HG03097 (cell line): Measurements from ENCODE around the gene NRG4.
"Not testable (repeated sequence)": the region's sequence is repeated elsewhere in the genome, so short reads cannot be mapped to it uniquely, and the experiment has no call there.

Experiments
- ATAC-seq: cut with Tn5 transposase; IDR thresholded peaks from one replicate; pipeline ENCODE4 v1.9.1; 2021; ENCODE audit not compliant: unreplicated experiment, low FRiP score

NRG4 gene

DNA sequence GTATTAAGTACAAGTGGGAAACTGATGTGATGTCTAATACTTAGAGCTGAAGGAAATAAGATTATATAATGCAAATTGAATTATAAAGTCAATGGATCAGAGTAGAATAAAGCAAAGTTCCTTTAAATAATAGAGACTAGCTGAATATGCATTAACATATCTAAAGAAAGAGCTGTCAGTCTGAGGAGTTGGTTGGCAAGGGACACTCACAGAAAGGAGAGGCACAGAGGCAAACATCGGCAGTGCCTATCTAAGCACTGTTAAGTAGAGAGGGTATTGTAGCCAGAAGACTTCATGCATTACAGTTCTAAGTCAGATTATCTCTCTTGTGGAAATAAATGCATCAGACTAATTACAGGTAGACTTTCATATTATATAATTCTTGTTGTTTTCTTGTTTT lies 16.6 kb downstream of the NRG4 start:
- no peak for ATAC-seq

DNA sequence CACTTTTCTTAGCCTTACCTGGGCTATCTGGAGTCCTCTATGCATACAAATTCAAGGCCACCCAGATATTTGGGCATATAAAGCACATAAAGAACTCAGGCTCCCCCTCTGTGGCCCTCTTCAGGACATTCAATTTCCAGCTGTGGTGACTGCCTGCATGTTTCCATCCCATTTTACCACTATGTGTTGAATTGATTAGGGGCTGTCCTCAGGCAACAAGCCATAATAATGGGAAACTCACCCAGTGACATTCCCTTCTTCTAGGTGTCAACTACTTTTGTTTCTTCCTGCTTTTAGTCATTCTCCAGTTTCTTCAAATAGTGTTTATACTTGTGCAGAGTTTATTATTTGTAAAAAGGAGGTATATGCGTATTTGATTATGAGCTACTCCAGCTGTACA lies 18.0 kb downstream of the NRG4 start:
- ATAC-seq, result no peak

DNA sequence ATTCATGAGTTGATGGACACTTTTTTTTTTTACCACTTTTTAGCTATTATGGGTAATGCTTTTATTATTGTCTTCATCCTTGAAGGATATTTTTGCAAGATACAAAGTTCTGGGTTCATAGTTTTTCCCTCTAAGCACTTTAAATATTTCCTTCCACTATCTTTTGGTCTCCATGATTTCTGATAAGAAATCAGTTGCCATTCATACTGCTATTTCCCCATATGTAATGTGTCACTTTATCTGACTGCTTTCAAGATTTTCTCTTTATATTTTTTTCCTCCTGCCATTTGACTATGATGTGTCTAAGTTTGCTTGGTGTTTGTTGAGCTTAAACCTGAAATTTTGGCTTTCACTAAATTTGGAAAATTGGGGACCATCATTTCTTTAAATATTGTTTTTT lies 19.3 kb downstream of the NRG4 start:
- no peak for ATAC-seq

DNA sequence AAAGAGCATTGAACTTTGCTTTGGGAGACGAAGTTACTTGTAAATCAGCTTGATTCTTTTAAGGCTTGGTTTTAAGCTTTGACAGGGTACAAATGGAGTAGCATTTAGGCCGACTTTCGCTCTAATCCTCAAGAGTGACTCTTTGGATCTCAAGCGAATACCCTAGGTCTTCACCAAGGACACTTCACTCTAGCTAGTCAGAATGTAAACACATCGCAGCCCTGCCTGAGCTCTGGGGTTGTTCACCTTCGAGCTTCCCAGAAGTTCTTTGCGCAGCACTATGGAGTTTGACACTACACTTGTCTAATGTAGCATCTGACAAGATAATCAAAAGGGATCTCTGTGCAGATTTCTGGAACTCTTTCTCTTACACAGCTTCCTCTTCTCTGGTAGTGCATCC lies 22.3 kb downstream of the NRG4 start:
- no peak for ATAC-seq

DNA sequence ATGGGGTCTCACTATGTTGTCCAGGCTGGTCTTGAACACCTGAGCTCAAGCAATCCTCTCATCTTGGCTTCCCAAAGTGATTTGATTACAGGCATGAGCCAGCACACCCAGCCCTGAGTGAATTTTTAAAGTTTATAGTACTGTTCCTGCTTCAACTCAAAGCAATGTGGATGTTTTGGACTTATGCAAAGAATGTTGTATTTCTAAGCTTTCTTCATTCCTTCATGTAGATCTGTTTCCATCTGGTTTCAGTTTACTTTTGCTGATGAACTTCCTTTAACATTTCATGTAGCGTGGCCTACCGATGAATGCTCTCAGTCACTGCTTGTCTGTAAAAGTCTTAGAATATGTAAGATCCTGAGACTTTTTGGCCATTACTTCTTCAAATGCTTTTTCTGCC lies 23.2 kb downstream of the NRG4 start:
- no peak for ATAC-seq

DNA sequence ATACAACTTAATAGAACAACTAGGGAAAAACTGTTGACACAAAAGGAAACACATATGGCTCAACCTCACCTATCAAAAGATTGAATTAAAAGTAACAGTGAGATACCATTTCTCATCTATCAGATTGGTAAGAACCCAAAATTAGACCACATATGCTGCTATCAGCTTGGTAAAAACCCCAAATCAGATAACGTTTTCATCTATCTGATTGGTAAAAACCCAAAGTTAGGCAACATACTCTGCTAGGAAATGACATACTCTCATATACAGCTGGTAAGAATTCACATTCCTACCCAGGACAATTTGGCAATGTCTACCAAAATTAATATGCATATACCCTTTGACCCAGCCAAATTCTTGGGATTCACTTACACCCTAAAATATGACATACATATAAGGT lies 26.3 kb downstream of the NRG4 start:
- ATAC-seq, result no peak

DNA sequence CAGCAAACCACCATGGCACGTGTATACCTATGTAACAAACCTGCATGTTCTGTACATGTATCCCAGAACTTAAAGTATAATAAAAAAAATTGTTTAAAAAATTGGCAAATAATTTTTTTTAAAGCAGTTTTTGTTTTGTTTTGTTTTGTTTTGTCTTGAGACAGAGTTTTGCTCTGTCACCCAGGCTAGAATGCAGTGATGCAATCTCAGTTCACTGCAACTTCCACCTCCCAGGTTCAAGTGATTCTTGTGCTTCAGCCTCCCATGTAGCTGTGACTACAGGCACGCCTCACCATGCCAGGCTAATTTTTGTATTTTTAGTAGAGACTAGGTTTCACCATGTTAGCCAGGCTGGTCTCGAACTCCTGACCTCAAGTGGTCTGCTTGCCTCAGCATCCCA lies 27.5 kb downstream of the NRG4 start:
- ATAC-seq, result not testable (repeated sequence)

DNA sequence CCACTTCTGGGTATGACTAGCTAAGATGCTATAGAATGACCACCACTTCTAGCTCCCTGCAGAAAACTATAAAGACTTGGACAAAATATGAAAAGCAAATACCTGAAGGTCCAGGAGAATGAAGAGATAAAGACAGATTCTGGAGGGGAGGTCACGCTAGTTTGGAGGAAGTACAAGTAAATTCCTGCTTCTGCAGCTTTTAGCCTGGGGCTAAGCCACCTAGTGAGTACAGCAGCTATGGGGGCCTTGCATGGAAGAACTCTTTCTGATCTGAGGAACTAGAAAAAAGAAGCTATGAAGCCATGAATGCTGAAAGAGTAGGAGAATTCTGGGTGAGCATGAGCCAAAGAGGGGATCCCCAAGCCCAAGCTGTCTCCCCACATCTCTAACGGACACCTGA lies 29.8 kb downstream of the NRG4 start:
- ATAC-seq, result no peak

DNA sequence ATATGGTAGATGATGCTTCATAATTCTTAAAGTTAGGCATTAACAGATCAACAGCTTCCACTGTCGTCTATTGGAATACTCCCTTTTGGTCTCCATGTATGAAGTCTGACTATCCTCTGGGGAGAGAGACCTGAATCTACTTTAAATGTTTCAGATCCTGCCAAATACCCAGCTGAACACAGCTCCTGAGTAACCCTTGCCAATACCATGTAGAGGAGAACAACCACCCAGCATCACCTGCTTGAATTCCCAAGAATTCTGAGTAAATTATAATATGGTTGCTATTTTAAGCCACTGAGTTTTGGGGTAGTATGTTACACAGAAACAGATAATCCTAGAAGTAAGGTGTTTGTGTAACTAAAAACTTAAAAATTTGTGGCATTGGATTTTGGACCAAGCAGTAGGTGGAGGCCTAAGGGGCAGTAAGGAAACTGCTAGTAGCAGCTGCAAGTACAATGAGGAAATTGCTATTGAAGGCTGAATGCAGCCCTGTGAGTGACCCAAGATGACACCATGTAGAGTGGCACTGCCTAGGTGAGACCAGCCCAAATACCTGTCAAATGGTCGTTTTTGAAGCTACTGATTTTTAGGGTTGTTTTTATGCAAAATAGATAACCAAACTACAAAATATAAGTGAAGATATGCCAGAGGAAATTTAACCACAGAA lies 30.9 kb downstream of the NRG4 start:
- no peak for ATAC-seq

DNA sequence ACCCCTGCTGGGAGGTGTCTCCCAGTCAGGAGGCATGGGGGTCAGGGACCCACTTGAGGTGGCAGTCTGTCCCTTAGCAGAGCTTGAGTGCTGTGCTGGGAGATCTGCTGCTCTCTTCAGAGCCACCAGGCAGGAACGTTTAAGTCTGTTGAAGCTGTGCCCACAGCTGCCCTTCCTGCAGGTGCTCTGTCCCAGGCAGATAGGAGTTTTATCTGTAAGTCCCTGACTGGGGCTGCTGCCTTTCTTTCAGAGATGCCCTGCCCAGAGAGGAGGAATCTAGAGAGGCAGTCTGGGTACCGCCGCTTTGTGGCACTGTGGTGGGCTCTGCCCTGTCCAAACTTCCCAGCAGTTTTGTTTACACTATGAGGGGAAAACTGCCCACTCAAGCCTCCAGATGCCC lies 35.5 kb downstream of the NRG4 start:
- ATAC-seq, result not testable (repeated sequence)

DNA sequence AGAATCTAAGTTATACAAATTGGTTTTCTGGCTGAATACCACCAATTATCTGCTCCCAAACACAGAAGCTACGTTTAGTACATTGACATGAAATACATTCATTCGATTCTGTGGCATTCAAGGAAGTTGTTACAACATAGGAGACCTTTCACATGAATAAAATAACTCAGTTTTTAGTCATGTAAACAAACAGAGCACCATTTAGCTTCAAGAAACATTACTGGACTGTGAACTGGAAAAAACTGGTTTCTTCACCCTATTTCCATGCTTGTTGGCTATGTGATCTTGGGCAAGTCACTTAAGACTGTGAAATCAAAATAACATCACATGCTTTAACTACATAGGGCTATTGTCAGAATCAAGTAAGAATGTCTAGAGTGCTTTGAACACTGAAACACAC lies 46.2 kb downstream of the NRG4 start:
- ATAC-seq, result no peak

DNA sequence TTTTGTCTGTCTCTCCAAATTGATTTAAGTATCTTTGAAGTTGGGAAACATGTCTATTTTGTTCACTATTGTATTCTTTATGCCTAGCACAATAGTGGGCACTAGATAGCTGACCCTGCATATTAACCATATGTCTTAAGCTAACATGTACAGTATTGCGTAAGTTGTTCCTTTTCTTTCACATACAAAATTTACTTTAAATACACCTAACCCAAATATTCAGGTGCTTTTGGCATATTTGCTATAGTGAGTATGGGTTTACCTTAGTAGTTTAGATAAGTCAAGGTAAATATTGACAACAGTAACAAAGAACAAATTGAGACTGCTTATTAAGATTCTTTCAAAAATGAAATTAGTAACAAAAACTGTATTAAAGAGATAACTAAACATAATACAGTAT lies 50.9 kb downstream of the NRG4 start:
- no peak for ATAC-seq

DNA sequence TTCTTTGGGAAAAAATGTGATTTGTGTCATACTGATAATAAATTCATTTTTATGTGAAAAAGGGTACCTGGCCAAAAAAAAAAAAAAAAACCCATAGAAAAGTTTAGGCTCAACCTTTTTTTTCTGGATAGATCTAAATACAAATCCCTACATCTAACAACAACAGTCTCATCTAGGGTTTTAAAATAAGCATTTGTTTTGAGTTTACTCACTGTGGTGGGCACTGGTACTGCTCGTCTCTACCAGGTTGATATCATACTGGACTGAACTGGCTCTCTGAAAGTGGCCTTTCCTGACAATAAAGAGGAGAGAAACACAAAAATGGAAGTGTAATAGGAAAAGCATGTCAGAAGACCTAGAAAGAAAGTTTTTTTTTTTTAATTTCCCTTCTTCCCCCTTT lies 56.5 kb downstream of the NRG4 start:
- no peak for ATAC-seq

DNA sequence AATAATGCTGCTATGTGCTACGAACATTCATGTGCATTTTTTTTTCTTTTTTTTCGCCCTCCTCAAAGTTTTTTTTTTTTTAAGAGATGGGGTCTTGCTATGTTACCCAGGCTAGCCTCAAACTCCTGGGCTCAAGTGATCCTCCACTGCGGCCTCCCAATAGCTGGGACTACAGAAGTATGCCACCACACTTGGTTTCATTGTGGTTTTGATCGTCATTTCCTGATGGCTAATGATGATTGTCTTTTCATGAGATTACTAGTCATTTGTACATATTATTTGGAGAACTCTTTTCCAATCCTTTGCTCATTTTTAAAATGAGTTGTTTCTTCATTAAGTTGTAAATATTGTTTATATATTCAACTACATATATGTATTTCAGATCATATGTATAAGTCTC lies 59.7 kb downstream of the NRG4 start:
- ATAC-seq, result no peak

DNA sequence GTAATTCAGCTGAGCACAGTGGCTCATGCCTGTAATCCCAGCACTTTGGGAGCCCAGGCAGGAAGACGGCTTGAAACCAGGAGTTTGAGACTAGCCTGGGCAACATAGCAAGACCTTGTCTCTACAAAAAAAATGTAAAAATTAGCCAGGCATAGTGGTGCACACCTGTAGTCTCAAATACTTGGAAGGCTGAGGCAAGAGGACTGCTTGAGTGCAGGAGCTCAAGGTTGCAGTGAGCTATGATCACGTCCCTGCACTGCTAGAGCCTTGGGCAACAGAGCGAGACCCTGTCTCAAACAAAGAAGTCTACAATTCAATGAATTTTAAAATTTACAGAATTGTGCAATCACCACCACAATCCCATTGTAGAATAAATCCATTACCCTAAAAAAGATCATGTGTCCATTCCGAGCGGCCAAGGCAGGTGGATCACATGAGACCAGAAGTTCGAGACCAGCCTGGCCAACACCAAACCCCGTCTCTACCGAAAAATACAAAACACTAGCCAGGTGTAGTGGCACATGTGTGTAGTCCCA lies 63.4 kb downstream of the NRG4 start:
- no peak for ATAC-seq

DNA sequence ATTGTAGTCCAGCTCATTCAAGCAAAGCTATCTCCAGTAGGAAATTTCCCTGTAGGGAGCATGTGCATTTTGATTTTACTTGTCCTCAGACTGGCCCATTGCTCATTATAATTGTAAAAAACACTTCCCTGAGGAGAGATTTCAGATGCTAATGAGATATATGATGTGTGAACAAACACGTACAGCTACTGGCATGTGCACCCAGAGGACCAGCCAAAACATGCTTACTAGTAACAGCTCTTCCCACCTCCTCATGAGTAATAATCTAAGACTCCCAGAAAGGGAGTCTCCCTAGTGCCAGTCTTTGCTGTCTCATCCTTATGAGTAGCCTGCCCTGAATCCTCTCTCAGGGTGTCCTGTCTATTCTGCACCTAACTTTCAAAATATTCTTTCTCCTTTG lies 65.1 kb downstream of the NRG4 start:
- no peak for ATAC-seq

DNA sequence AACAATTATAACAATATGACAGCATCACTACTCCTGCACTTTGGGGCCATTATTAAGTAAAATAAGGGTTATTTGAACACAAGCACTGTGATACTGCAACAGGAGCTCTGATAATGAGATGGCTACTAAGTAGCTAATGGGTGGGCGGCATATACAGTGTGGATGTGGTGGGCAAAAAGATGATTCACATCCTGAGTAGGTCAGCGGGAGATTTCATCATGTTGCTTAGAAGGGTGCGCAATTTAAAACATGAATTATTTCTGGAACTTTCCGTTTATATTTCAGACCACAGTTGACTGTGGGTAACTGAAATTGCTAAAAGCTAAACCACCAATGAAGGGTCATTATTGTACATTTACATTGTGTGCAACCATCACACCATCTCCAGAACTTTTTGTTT lies 66.3 kb downstream of the NRG4 start:
- ATAC-seq, result no peak

DNA sequence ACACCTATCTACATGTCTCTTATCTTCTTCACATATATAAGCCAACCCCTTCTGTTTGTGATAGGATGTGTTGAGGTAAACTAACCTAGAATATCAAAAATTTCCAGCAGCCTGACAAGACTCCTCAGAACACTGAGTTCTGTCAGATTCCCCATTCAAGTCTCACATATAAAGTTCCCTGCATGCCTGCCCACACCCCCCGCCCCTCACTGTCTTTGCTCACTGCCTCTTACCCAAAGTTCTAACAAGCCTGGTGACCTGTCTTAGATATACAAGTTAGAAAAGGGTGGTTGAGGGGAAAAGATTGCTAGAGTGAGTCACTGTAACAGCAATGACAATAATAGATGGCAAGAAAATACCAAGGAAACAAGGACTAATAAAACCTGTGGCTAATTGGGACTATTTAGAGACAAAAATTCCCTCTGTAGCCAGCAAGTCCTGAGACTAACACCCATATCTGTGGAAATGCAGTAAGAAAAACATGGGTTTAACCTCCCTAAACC lies 68.5 kb downstream of the NRG4 start:
- no peak for ATAC-seq

DNA sequence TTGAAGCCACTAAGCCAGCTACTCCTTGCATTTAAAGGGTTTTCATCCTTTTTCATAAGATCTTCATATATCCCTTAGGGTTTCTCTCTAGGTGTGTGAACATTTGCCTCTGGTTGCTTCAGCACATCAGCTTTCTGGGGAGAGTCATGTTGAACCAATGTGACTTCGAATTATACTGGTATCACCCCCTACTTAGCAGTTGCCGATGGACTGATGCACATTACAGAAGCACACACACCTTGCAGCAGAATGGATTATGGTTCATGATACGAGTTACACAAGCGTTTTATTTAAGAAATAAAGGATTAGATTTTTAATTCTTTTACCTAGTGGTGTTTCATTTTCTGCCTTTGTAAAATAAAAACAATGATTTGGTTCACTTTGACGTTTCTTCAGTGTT lies 69.0 kb downstream of the NRG4 start:
- ATAC-seq, result no peak

DNA sequence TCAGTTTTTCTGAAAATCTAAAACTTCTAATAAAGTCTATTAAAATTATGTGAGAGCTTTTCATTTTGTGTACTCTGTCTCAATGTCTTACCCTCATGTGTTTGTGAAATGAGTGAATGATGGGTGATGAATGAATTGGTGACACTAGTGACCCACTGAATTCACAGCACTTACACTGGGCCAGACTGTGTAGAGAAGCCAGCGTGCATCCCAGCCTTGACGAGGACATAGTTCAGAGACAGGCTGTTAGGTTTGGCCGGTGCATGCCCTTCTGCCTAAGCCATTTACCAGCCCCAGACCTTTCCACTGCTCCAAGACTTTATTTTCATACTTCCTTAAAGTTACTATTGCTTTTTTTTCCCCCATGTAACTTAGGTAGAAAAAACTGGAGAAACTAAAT lies 69.8 kb downstream of the NRG4 start:
- ATAC-seq, result no peak

DNA sequence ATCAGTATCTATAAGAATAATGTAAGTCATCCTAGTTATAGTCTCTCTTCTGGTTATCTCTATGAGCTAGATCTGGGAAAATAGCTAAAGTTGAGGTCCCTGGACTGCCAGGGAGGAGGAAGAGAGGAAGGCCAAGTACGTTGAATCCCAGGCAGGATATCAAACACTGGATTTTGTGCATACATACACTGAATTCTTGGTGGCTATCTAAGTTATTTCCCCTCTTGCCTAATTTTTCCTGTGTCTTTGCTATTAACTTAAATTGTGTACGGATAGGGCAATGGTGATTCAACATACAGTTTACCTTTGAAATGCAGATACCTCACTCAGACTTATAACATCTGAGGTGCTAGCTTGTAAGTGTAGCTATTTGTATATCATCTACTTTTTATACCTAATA lies 81.4 kb downstream of the NRG4 start:
- ATAC-seq, result no peak

DNA sequence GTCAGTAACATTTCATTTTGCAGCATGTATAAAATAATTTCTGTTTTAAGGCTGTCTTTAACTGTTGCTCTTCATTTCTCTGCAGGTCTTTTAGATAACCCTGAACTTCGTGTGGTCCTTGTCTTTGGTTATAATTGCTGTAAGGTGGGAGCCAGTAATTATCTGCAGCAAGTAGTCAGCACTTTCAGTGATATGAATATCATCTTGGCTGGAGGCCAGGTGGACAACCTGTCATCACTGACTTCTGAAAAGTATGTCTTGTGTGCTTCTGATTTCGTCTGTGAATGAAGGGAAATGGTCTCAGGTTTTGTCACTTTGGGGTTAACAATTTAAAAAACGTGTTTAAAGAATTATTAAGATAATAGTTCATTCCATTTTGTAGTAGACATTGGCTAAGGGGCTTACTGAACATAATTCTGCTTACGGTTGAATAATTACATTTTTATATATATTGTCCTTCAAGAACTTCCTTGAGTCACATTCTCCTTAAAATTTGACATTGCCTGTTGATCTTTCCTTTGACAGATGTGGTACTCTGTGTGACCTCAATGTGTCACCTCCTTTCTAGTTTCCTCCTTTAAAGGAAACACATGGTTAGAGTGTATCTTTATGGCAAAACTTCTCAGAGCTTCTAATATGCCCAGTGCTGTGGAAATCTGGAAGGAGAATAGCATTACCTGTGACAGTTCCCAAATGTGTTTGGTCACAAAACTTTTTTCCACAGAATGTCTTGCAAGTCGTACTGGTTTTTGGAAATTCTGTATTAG lies 82.2 kb downstream of the NRG4 start:
- no peak for ATAC-seq
